GM23248 (cell line): ENCODE results near the gene OPCML. TPM values are rescaled to one million over a fixed set of nuclear protein-coding genes. Genes with fewer than 3 reads are reported as not detected.

Source experiments
- DNase-seq: peaks from one replicate; pipeline ENCODE4 v3.0.0-alpha.2; 2015
- H2AFZ ChIP-seq: fragments of 200-600 bp; sonication (generic); 2 replicates; pipeline ENCODE4 v1.6.1; 2016; ENCODE audit warnings: antibody characterized with exemption
- H3F3A ChIP-seq: fragments of 200-600 bp; sonication (generic); 2 replicates; pipeline ENCODE4 v1.6.1; 2016; ENCODE audit warnings: mild to moderate bottlenecking, antibody characterized with exemption, mixed run types; ENCODE audit not compliant: insufficient read depth
- H3K27ac ChIP-seq: fragments of 200-600 bp; sonication (generic); 2 replicates; pipeline ENCODE4 v1.5.1; 2016; ENCODE audit warnings: mild to moderate bottlenecking
- H3K27me3 ChIP-seq: fragments of 200-600 bp; sonication (generic); replicated peaks from 2 replicates; pipeline ENCODE4 v1.6.1; 2016; ENCODE audit warnings: mild to moderate bottlenecking; ENCODE audit not compliant: insufficient read depth
- H3K36me3 ChIP-seq: fragments of 200-600 bp; sonication (generic); 2 replicates; pipeline ENCODE4 v1.6.1; 2016; ENCODE audit warnings: low read depth, mild to moderate bottlenecking
- H3K4me1 ChIP-seq: fragments of 200-600 bp; sonication (generic); 2 replicates; pipeline ENCODE4 v1.6.1; 2016; ENCODE audit warnings: mild to moderate bottlenecking; ENCODE audit not compliant: insufficient read depth
- H3K4me2 ChIP-seq: fragments of 200-600 bp; sonication (generic); one replicate; pipeline ENCODE4 v1.6.1; 2016; ENCODE audit warnings: mild to moderate bottlenecking; ENCODE audit not compliant: unreplicated experiment
- H3K4me3 ChIP-seq: fragments of 200-600 bp; sonication (generic); 2 replicates; pipeline ENCODE4 v1.5.1; 2016; ENCODE audit warnings: mild to moderate bottlenecking
- H3K79me2 ChIP-seq: fragments of 200-600 bp; sonication (generic); 2 replicates; pipeline ENCODE4 v1.6.1; 2016; ENCODE audit warnings: mild to moderate bottlenecking; ENCODE audit not compliant: insufficient read depth
- H3K9ac ChIP-seq: fragments of 200-600 bp; sonication (generic); 2 replicates; pipeline ENCODE4 v1.6.1; 2016; ENCODE audit warnings: mild to moderate bottlenecking
- H3K9me2 ChIP-seq: fragments of 200-600 bp; sonication (generic); 2 replicates; pipeline ENCODE4 v1.6.1; 2016; ENCODE audit warnings: mixed run types, mild to moderate bottlenecking, moderate library complexity; ENCODE audit not compliant: insufficient read depth
- H3K9me3 ChIP-seq: fragments of 200-600 bp; sonication (generic); one replicate; pipeline ENCODE4 v1.6.1; 2017; ENCODE audit warnings: low read depth
- H4K20me1 ChIP-seq: fragments of 200-600 bp; sonication (generic); 2 replicates; pipeline ENCODE4 v1.6.0; 2016; ENCODE audit not compliant: insufficient read depth
- EZH2 ChIP-seq: fragments of 200-600 bp; sonication (generic); IDR thresholded peaks from 2 replicates; pipeline ENCODE4 v1.6.1; 2018; ENCODE audit warnings: antibody characterized with exemption, mild to moderate bottlenecking; ENCODE audit not compliant: insufficient read depth, poor library complexity, severe bottlenecking
- EZH2phosphoT487 ChIP-seq: fragments of 200-600 bp; sonication (generic); IDR thresholded peaks from 2 replicates; pipeline ENCODE4 v1.6.1; 2018; ENCODE audit warnings: antibody characterized with exemption, moderate library complexity, mild to moderate bottlenecking, low read depth; ENCODE audit not compliant: insufficient read depth
- WGBS, 2 experiments: methylation state at CpG; one replicate each; pipeline ENCODE4 v1.1.6; 2015 to 2017; ENCODE audit warnings: low lambda C conversion rate in 2 of 2, low coverage in 1 of 2; ENCODE audit errors: missing lambda C conversion rate in 2 of 2; 5-methylcytosine and 5-hydroxymethylcytosine counted together
- in situ Hi-C: fragments of 300-500 bp; cut with MboI; formaldehyde crosslinking; loops from 2 replicates; pipeline ENCODE4 v1.15.0; 2020
- polyA plus RNA-seq: library from polyadenylated mRNA; unstranded; fragments of >200 nt; fragmentation: Nextera tagmentation; extraction: Ambion mirVana; gene quantifications from 2 replicates; pipeline ENCODE4 v1.2.1, GENCODE V29; 2016
- total RNA-seq: library from RNA; depleted of rRNA; stranded (reverse); fragments of >200 nt; shearing (Covaris generic); gene quantifications from 2 replicates; pipeline ENCODE4 v1.2.3, GENCODE V29; 2014

Gene OPCML
- total and polyA plus RNA-seq, 2 experiments from 2014 or later: 0.69 to 1.6 TPM

- H3K9me3 ChIP-seq: no peaks in the 10 kb centered on the region
- no peak overlapping the region for H2AFZ ChIP-seq
- no peaks in the 10 kb centered on the region for H3K36me3 ChIP-seq
- in situ Hi-C loops: no loop called here
- no peak for TF ChIP-seq EZH2phosphoT487
- TF ChIP-seq EZH2: no peak
- H3K9ac ChIP-seq: no peak overlapping the region
- no peak overlapping the region for H3K4me3 ChIP-seq
- H3F3A ChIP-seq: no peaks in the 10 kb centered on the region
- no peak for DNase-seq
- no peaks in the 10 kb centered on the region for H3K27me3 ChIP-seq
- H3K9me2 ChIP-seq: no peaks in the 10 kb centered on the region
- H3K79me2 ChIP-seq: no peaks in the 10 kb centered on the region
- H3K4me2 ChIP-seq: no peak overlapping the region
- H4K20me1 ChIP-seq: no peaks in the 10 kb centered on the region
- no peak overlapping the region for H3K27ac ChIP-seq
- H3K4me1 ChIP-seq: peaks cover 4% of the 10 kb centered on the region; the same call in 1 of the 2 replicates
- WGBS, 2 experiments: 48 to 53% methylated on average over 4 of the region's 4 CpGs
Observed at GRCh38 chr11:132821499-132821898, 710.8 kb downstream of the OPCML start.

GRCh38 chr11:132821014-132821413 is 711.3 kb downstream of the OPCML start:
- H3K4me3 ChIP-seq: no peak overlapping the region
- no peak overlapping the region for H3K27ac ChIP-seq
- H2AFZ ChIP-seq: no peak overlapping the region
- H3K9ac ChIP-seq: no peak overlapping the region
- WGBS, 2 experiments: 0 to 7% methylated on average over 1 of the region's 1 CpG
- no peak overlapping the region for H3K4me2 ChIP-seq
- H3K27me3 ChIP-seq: no peaks in the 10 kb centered on the region
- in situ Hi-C loops: no loop called here
- H4K20me1 ChIP-seq: no peaks in the 10 kb centered on the region
- no peaks in the 10 kb centered on the region for H3K9me3 ChIP-seq
- H3F3A ChIP-seq: no peaks in the 10 kb centered on the region
- H3K9me2 ChIP-seq: no peaks in the 10 kb centered on the region
- H3K79me2 ChIP-seq: no peaks in the 10 kb centered on the region
- H3K4me1 ChIP-seq: peaks cover 4% of the 10 kb centered on the region; the same call in 1 of the 2 replicates
- TF ChIP-seq EZH2phosphoT487 (no peak), EZH2 (no peak)
- peak; percentile 47 for DNase-seq
- no peaks in the 10 kb centered on the region for H3K36me3 ChIP-seq

- no peak overlapping the region for H3K27ac ChIP-seq
- H3K36me3 ChIP-seq: no peaks in the 10 kb centered on the region
- H2AFZ ChIP-seq: no peak overlapping the region
- H3K4me3 ChIP-seq: no peak overlapping the region
- no peak overlapping the region for H3K9ac ChIP-seq
- TF ChIP-seq EZH2 (no peak), EZH2phosphoT487 (no peak)
- in situ Hi-C loops: no loop called here
- 6% methylated on average over 1 of the region's 1 CpG for WGBS, 2 experiments
- no peaks in the 10 kb centered on the region for H3F3A ChIP-seq
- H3K79me2 ChIP-seq: no peaks in the 10 kb centered on the region
- no peak overlapping the region for H3K4me2 ChIP-seq
- H3K9me2 ChIP-seq: no peaks in the 10 kb centered on the region
- H3K4me1 ChIP-seq: peaks cover 4% of the 10 kb centered on the region; the same call in 1 of the 2 replicates
- DNase-seq: no peak
- no peaks in the 10 kb centered on the region for H3K27me3 ChIP-seq
- no peaks in the 10 kb centered on the region for H4K20me1 ChIP-seq
- no peaks in the 10 kb centered on the region for H3K9me3 ChIP-seq
Observed at GRCh38 chr11:132818951-132819350, 713.4 kb downstream of the OPCML start.

- no peaks in the 10 kb centered on the region for H3K9me3 ChIP-seq
- DNase-seq: no peak
- no peaks in the 10 kb centered on the region for H4K20me1 ChIP-seq
- no peak overlapping the region for H3K9ac ChIP-seq
- H3K79me2 ChIP-seq: no peaks in the 10 kb centered on the region
- in situ Hi-C loops: no loop called here
- 60 to 71% methylated on average over 1 of the region's 1 CpG for WGBS, 2 experiments
- no peak overlapping the region for H3K4me3 ChIP-seq
- H3K27ac ChIP-seq: no peak overlapping the region
- H3K4me1 ChIP-seq: peaks cover 4% of the 10 kb centered on the region; the same call in 1 of the 2 replicates
- no peaks in the 10 kb centered on the region for H3K9me2 ChIP-seq
- no peaks in the 10 kb centered on the region for H3K36me3 ChIP-seq
- no peak overlapping the region for H3K4me2 ChIP-seq
- no peaks in the 10 kb centered on the region for H3F3A ChIP-seq
- no peak overlapping the region for H2AFZ ChIP-seq
- no peaks in the 10 kb centered on the region for H3K27me3 ChIP-seq
- TF ChIP-seq EZH2phosphoT487 (no peak), EZH2 (no peak)
Observed at GRCh38 chr11:132817387-132817786, 714.9 kb downstream of the OPCML start.

- Histone ChIP-seq H3K4me2 (no peak overlapping the region), H3K9me2 (no peaks in the 10 kb centered on the region), H3K27ac (no peak overlapping the region), H3K27me3 (no peaks in the 10 kb centered on the region), H3F3A (no peaks in the 10 kb centered on the region), H3K4me3 (no peak overlapping the region), H4K20me1 (no peaks in the 10 kb centered on the region), H3K9ac (no peak overlapping the region), H2AFZ (no peak overlapping the region), H3K36me3 (no peaks in the 10 kb centered on the region), H3K79me2 (no peaks in the 10 kb centered on the region), H3K9me3 (no peaks in the 10 kb centered on the region), H3K4me1 (no peaks in the 10 kb centered on the region)
- TF ChIP-seq EZH2phosphoT487 (no peak), EZH2 (no peak)
- no peak for DNase-seq
- 34 to 40% methylated on average over 2 of the region's 2 CpGs for WGBS, 2 experiments
- in situ Hi-C loops: no loop called here
Observed at GRCh38 chr11:132814410-132814809, 717.9 kb downstream of the OPCML start.
